PFSK-1 (cell line): Measurements from ENCODE around the gene NBL1.

Experiments used
- POLR2AphosphoS5 ChIP-seq: IDR thresholded peaks from 2 replicates; pipeline ENCODE4 v1.6.1; 2012; ENCODE audit warnings: low read depth, mild to moderate bottlenecking, control low read depth, low read length, moderate library complexity
- REST ChIP-seq, 2 experiments: IDR thresholded peaks; 2 replicates each; pipeline versions ENCODE4 v1.6.1 to v1.8.0; 2011 to 2012; ENCODE audit warnings: low read depth in 2 of 2, low read length in 2 of 2, control low read depth in 1 of 2, inconsistent platforms in 1 of 2, mild to moderate bottlenecking in 1 of 2, moderate library complexity in 1 of 2; ENCODE audit not compliant: insufficient read depth in 1 of 2

GRCh38 chr1:19657511-19657910, 13.4 kb downstream of the NBL1 start:
- TF ChIP-seq REST (IDR thresholded peaks at IDR 0.05; ENCODE audit: insufficient read depth in 1 of 2, low read depth in 2 of 2, low read length in 2 of 2) (no peak), POLR2AphosphoS5 (no peak)
